Activated T-cell treated with anti-CD3 and anti-CD28 coated beads, Interleukin-2, amount 50 U/mL, for 72 hours (primary cell): Measurements from ENCODE around the gene RPS5. TPM values are rescaled to one million over a fixed set of nuclear protein-coding genes. Genes with fewer than 3 reads are reported as not detected.

Experiments
- ATAC-seq, 2 donors: fragments of 150-1000 bp; cut with Tn5 transposase; replicated peaks in 1 of 2; 2 replicates each; pipeline ENCODE4 v1.10.0; 2021; ENCODE audit warnings: moderate library complexity in 2 of 2, mild to moderate bottlenecking in 1 of 2
- DNase-seq, 2 donors: peaks; one replicate each; pipeline ENCODE4 v3.0.0; 2021 to 2022; ENCODE audit warnings: mixed read lengths in 1 of 2
- H3K27ac Mint-ChIP-seq: one replicate; pipeline ENCODE4 v1.8.0; 2022; ENCODE audit warnings: mild to moderate bottlenecking, moderate library complexity, mixed read lengths
- H3K27me3 Mint-ChIP-seq: one replicate; pipeline ENCODE4 v1.8.0; 2022; ENCODE audit warnings: low read depth, mixed read lengths
- H3K36me3 Mint-ChIP-seq, 2 donors: one replicate each; pipeline ENCODE4 v1.8.0; 2022; ENCODE audit warnings: mixed read lengths in 2 of 2, mild to moderate bottlenecking in 1 of 2; ENCODE audit not compliant: insufficient read depth in 2 of 2
- H3K4me1 Mint-ChIP-seq: one replicate; pipeline ENCODE4 v1.8.0; 2022; ENCODE audit warnings: low read depth, mixed read lengths
- H3K4me3 Mint-ChIP-seq, 2 donors: one replicate each; pipeline ENCODE4 v1.8.0; 2022; ENCODE audit warnings: mild to moderate bottlenecking in 2 of 2, mixed read lengths in 2 of 2, moderate library complexity in 2 of 2
- H3K9me3 Mint-ChIP-seq, 2 donors: one replicate each; pipeline ENCODE4 v1.8.0; 2022; ENCODE audit warnings: mixed read lengths in 2 of 2
- total RNA-seq, 2 donors: library from RNA; stranded (reverse); gene quantifications; one replicate each; pipeline ENCODE4 v1.2.3, GENCODE V29; 2022

RPS5 gene
- total RNA-seq, 2 donors from 2014 or later: 1,499 to 1,539 TPM

DNA sequence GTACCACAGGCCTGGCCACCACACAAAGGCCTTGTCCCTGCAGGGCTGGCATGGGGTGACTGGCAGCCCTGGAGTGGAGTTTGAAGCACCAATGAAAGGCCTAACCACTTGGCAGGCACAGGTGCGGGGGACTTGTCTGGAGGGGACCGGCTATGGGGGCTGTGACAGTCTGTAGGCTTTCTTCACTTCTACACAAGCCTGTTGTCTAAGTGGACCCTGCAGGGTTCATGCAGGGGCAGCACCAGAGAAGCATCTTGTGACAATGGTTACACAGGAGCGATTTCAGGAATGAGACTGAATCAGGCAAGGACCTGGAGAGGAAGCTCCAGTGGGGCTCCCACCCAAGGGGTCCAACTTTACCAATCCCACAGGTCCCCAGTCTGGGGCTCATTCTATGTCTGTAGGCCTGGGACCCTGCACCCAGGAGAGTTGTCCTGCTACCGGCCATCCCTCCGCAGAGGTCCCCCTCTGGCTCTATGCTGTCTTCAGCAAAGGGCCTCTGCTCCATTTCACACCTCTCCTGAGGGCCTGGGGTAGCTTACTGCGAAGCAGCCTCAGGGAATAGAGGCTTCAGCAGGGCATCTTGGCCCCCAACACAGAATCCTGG lies 4.0 kb upstream of the RPS5 start:
- Mint-ChIP-seq H3K27ac (no peak overlapping the region), H3K27me3 (no peaks in the 10 kb centered on the region), H3K4me3 (peak overlapping the region; percentile 81 to 97), H3K4me1 (peaks cover 41% of the 10 kb centered on the region), H3K36me3 (peaks cover 2 to 8% of the 10 kb centered on the region in 2 donors), H3K9me3 (no peaks in the 10 kb centered on the region)
- ATAC-seq: no peak
- no peak for DNase-seq

GRCh38 chr19:58385313-58385890 lies 1.7 kb upstream of the RPS5 start:
- peaks cover 39% of the 10 kb centered on the region for H3K4me1 Mint-ChIP-seq
- H3K36me3 Mint-ChIP-seq: peaks cover 3 to 20% of the 10 kb centered on the region in 2 donors
- peak overlapping the region; percentile 96 for H3K4me3 Mint-ChIP-seq
- H3K27me3 Mint-ChIP-seq: no peaks in the 10 kb centered on the region
- no peaks in the 10 kb centered on the region for H3K9me3 Mint-ChIP-seq
- ATAC-seq (no peak), DNase-seq (no peak)
- peak overlapping the region; percentile 97 for H3K27ac Mint-ChIP-seq

DNA sequence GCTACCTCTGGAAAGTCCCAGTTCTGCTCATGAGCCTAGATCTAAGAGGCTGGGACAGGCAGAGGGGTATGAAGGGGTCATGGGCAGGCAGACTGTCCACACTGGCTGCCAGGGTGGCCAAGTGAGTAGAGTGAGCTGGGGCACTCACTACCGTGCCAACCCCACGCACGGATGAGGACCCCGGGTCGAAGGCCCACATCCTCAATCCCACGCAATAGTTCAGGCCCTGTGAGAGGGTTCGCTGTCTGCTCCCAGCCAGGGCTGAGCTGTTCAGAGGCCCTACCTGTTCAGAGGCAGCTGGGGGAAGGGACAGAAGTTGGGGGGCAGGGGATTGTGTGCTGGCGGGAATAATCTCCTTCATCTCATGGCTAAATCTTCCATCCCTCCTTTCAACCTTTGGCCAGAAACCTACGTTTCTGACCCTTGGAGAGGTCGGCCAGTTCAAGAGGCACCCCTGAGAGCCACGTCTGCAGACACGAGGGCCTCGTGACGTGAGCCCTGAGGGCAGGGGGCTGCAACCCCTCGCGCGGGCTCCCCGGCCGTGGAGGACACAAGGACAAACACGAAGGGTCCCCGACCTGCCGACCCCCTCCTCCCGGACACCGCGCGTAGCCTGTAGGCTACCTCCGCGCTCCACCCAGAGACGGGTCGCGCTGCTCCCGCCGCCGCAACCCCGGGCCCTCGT lies 1.0 kb upstream of the RPS5 start:
- peak overlapping the region; percentile 96 for H3K4me3 Mint-ChIP-seq
- H3K36me3 Mint-ChIP-seq: peaks cover 6 to 26% of the 10 kb centered on the region in 2 donors
- H3K27ac Mint-ChIP-seq: peak overlapping the region; percentile 97
- peaks cover 45% of the 10 kb centered on the region for H3K4me1 Mint-ChIP-seq
- DNase-seq (peak; percentile 25 to 32), ATAC-seq (peak; percentile 4 to 6)
- H3K9me3 Mint-ChIP-seq: no peaks in the 10 kb centered on the region
- H3K27me3 Mint-ChIP-seq: no peaks in the 10 kb centered on the region

DNA sequence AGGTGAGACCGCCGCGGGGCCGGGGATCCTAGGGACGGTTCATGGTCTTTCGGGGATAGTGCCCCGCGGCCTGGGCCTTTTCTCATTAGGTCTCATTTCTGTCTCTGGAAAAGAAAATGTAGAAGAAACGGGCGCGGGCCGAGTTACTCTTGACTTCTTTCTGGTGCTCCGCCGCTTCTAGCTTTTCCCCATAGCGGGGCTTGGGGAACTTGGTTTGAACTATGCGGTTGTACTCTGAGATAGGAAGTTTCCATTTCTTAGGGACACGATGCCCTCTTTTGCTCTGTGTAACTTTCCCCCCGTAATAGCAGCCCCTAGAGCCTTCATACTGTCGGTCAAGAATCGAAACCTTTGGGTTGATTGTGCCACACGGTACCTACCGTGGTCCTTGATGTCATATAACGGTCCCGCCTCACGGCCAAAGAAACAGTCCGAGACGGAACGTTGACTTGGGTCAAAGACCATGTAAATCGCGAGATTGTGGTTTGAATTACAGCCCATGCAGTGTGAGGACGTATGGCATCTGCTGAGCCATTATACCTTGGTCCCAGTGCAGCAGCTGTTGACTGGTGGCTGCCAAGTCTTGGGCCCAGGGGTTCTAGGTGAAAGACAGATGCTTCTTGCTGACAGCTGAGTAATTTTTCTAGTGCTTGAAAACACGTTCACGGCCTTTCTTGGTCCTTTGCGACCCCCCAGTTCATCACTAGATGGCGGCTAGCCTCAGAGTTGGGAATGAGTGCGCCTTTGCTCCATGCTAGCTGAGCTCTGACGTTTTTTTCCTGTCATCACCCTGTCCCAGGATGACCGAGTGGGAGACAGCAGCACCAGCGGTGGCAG lies 487 bp downstream of the RPS5 start:
- Mint-ChIP-seq H3K9me3 (no peaks in the 10 kb centered on the region), H3K27me3 (no peaks in the 10 kb centered on the region), H3K36me3 (peaks cover 6 to 26% of the 10 kb centered on the region in 2 donors), H3K27ac (peak overlapping the region; percentile 97), H3K4me3 (peak overlapping the region; percentile 96), H3K4me1 (peaks cover 39% of the 10 kb centered on the region)
- DNase-seq (no peak), ATAC-seq (no peak)

DNA sequence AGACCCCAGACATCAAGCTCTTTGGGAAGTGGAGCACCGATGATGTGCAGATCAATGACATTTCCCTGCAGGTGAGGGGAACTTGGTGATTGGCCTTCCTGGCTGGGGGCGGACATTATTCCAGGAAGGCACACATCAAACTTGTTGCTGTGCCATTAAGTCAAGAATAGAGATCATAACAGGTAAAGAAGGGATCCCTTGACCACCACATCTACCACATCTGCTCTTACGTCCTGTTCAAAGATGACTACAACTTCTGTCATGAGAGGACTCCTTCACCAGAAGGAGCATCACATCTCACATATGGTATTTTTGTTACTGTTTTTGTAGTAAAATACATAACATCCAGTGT lies 1.1 kb downstream of the RPS5 start:
- DNase-seq (no peak), ATAC-seq (no peak)
- H3K36me3 Mint-ChIP-seq: peaks cover 8 to 28% of the 10 kb centered on the region in 2 donors
- no peaks in the 10 kb centered on the region for H3K9me3 Mint-ChIP-seq
- H3K27ac Mint-ChIP-seq: peak overlapping the region; percentile 97
- peak overlapping the region; percentile 96 for H3K4me3 Mint-ChIP-seq
- H3K4me1 Mint-ChIP-seq: peaks cover 39% of the 10 kb centered on the region
- H3K27me3 Mint-ChIP-seq: no peaks in the 10 kb centered on the region

DNA sequence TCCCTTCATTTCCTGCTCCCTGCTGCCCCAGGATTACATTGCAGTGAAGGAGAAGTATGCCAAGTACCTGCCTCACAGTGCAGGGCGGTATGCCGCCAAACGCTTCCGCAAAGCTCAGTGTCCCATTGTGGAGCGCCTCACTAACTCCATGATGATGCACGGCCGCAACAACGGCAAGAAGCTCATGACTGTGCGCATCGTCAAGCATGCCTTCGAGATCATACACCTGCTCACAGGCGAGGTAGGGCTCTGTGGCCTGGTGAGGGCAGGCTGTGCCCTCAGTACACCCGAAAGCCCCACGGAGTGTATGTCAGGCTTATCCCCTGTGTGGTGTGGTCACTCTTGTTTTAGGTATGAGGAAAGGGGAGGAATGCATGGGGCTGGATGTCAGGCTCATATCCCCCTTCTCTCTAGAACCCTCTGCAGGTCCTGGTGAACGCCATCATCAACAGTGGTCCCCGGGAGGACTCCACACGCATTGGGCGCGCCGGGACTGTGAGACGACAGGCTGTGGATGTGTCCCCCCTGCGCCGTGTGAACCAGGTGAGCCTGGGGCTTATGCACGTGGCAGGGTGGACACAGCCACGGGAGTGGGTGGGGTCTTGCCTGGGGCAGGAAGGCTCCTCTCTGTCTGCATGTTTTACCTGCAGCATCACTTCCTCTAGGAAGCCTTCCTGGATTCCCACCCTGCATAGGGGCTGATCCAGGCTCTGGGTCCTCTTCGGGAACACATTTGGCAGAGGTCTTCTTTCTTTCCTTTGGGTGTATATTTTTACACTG lies 6.1 kb downstream of the RPS5 start:
- peaks cover 13 to 36% of the 10 kb centered on the region in 2 donors for H3K36me3 Mint-ChIP-seq
- H3K4me1 Mint-ChIP-seq: peaks cover 34% of the 10 kb centered on the region
- H3K27me3 Mint-ChIP-seq: no peaks in the 10 kb centered on the region
- ATAC-seq: no peak
- no peak overlapping the region for H3K4me3 Mint-ChIP-seq
- no peak overlapping the region for H3K27ac Mint-ChIP-seq
- no peaks in the 10 kb centered on the region for H3K9me3 Mint-ChIP-seq
- DNase-seq: no peak

DNA sequence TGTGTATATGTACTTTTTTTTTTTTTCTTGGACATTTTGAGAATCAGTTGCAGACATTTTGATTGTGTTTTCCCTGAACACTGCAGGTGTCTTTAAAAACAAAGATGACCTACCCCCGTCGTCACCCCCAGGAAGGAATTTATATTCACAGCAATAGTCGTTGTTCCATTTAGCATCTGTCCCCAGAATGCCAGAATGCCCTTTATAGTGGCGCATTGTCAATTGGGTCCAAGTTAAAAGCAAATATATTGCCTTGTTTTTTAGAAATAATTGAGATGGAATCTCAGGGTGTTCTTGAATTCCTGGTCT lies 6.6 kb downstream of the RPS5 start:
- H3K4me1 Mint-ChIP-seq: peaks cover 29% of the 10 kb centered on the region

GRCh38 chr19:58394821-58395219 lies 7.8 kb downstream of the RPS5 start:
- Mint-ChIP-seq H3K4me1 (peaks cover 20% of the 10 kb centered on the region), H3K27ac (no peak overlapping the region), H3K4me3 (no peak overlapping the region), H3K9me3 (no peaks in the 10 kb centered on the region), H3K27me3 (no peaks in the 10 kb centered on the region), H3K36me3 (peaks cover 13 to 26% of the 10 kb centered on the region in 2 donors)
- DNase-seq: no peak
- peak in 1 of 2 donors; percentile 6 for ATAC-seq

More for the DNA sequence above, 6.6 kb downstream of the RPS5 start:
- Mint-ChIP-seq H3K4me3 (no peak overlapping the region), H3K36me3 (peaks cover 13 to 33% of the 10 kb centered on the region in 2 donors), H3K27ac (no peak overlapping the region), H3K9me3 (no peaks in the 10 kb centered on the region), H3K27me3 (no peaks in the 10 kb centered on the region)
- DNase-seq (no peak), ATAC-seq (no peak)

DNA sequence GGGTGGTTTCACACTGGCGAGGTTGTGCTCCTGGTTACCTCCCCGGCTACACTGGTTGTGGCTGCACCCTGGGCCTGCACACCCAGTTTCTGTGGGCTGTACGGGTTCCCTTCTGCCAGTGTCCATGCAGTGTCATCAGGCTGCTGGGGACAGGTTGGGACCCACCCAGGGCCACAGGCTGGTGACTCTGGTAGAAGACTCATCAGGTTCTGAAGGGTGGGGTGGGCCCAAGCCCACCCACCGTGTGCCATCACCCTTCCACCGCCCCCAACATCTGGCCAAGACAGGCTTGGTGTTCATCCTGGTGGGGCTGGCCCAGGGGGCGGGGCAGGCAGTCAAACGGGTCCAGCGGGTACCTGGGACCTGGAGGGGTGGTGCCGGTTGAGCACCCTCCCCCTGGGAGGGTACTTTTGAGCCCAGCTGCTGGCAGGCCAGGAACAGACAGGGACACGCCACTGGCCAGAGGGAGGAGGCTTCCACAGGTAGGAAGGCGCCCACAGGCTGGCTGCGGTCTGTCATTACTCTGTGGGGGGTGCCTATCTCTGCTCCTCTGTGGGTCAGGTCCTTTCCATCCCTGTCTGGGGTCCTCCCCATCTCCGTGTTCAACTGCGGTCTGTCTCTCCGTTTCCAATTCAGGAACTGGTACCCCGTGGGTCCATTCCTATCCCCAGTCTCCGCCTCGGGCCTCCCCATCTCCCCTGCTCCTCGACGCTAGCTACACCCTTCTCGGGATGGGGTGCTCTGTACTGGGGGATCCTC lies 8.3 kb downstream of the RPS5 start, which contains the start of gene RNF225:
Gene RNF225, plus strand, starts transcription at position 437 of the 759 bp plus-strand sequence. CDS start 434 bp downstream, outside the sequence.
- Mint-ChIP-seq H3K27me3 (no peaks in the 10 kb centered on the region), H3K36me3 (peaks cover 13 to 24% of the 10 kb centered on the region in 2 donors), H3K9me3 (no peaks in the 10 kb centered on the region), H3K4me1 (peaks cover 24% of the 10 kb centered on the region), H3K4me3 (no peak within 1 kb of the TSS), H3K27ac (no peak within 1 kb of the TSS)
- DNase-seq (no peak), ATAC-seq (peak in 1 of 2 donors; percentile 6)

- no peak for ATAC-seq
- H3K27me3 Mint-ChIP-seq: no peaks in the 10 kb centered on the region
- peaks cover 10 to 19% of the 10 kb centered on the region in 2 donors for H3K36me3 Mint-ChIP-seq
Measured at GRCh38 chr19:58395979-58396627, 9.0 kb downstream of the RPS5 start.

GRCh38 chr19:58396691-58397532 lies 9.8 kb downstream of the RPS5 start:
- Mint-ChIP-seq H3K36me3 (peaks cover 10 to 19% of the 10 kb centered on the region in 2 donors), H3K4me1 (peaks cover 28% of the 10 kb centered on the region), H3K27ac (no peak overlapping the region), H3K4me3 (no peak overlapping the region), H3K27me3 (no peaks in the 10 kb centered on the region), H3K9me3 (no peaks in the 10 kb centered on the region)
- DNase-seq (no peak), ATAC-seq (no peak)

More at GRCh38 chr19:58395979-58396627, 9.0 kb downstream of the RPS5 start:
- peaks cover 25% of the 10 kb centered on the region for H3K4me1 Mint-ChIP-seq
- H3K27ac Mint-ChIP-seq: no peak overlapping the region
- no peak for DNase-seq
- no peaks in the 10 kb centered on the region for H3K9me3 Mint-ChIP-seq
- no peak overlapping the region for H3K4me3 Mint-ChIP-seq
